SK-N-MC (cell line): ENCODE data around the gene GOLPH3L.
"Not testable (repeated sequence)": the region's sequence is repeated elsewhere in the genome, so short reads cannot be mapped to it uniquely, and the experiment has no call there.

Experiments
- DNase-seq: peaks from one replicate; pipeline ENCODE4 v3.0.0-alpha.2; 2011; ENCODE audit warnings: low read depth, low spot score
- H3K27ac ChIP-seq: fragments of 200-600 bp; sonication (generic); 2 replicates; pipeline ENCODE4 v1.5.1; 2016; ENCODE audit warnings: mixed run types
- H3K36me3 ChIP-seq: fragments of 200-600 bp; sonication (generic); 2 replicates; pipeline ENCODE4 v1.6.1; 2017; ENCODE audit warnings: antibody characterized with exemption, low read length, mixed read lengths; ENCODE audit not compliant: insufficient read depth
- H3K4me3 ChIP-seq: fragments of 200-600 bp; sonication (generic); 2 replicates; pipeline ENCODE4 v1.5.1; 2016
- H3K9ac ChIP-seq: fragments of 200-600 bp; sonication (generic); 2 replicates; pipeline ENCODE4 v1.8.0; 2017; ENCODE audit warnings: mixed run types, mixed read lengths; ENCODE audit not compliant: insufficient read length
- H3K9me3 ChIP-seq: fragments of 200-600 bp; sonication (generic); 2 replicates; pipeline ENCODE4 v1.6.1; 2017; ENCODE audit warnings: low read depth, mild to moderate bottlenecking, antibody characterized with exemption, low read length, moderate library complexity, mixed read lengths
- EZH2 ChIP-seq: fragments of 200-600 bp; sonication (generic); IDR thresholded peaks from one replicate; pipeline ENCODE4 v1.6.1; 2017; ENCODE audit warnings: antibody characterized with exemption
- FOXP2 ChIP-seq: optimal IDR thresholded peaks from 2 replicates; pipeline ENCODE3; 2011; ENCODE audit warnings: mild to moderate bottlenecking, moderate library complexity; ENCODE audit not compliant: insufficient read depth; ENCODE audit errors: extremely low read length, control extremely low read depth
- POLR2AphosphoS5 ChIP-seq: IDR thresholded peaks from 2 replicates; pipeline ENCODE4 v1.6.1; 2012; ENCODE audit warnings: mild to moderate bottlenecking, low read depth, low read length, borderline replicate concordance

GOLPH3L gene

GRCh38 chr1:150601540-150601939 lies 95.4 kb downstream of the GOLPH3L start:
- TF ChIP-seq FOXP2 (no peak), POLR2AphosphoS5 (no peak), EZH2 (no peak)
- no peak for DNase-seq
- no peak overlapping the region for H3K4me3 ChIP-seq
- H3K27ac ChIP-seq: no peak overlapping the region
- H3K9me3 ChIP-seq: no peaks in the 10 kb centered on the region
- H3K9ac ChIP-seq: no peak overlapping the region
- H3K36me3 ChIP-seq: no peaks in the 10 kb centered on the region

GRCh38 chr1:150598346-150598745 lies 98.6 kb downstream of the GOLPH3L start:
- not testable (repeated sequence) for H3K4me3 ChIP-seq, H3K9ac ChIP-seq, H3K36me3 ChIP-seq, H3K27ac ChIP-seq, DNase-seq, H3K9me3 ChIP-seq

GRCh38 chr1:150596976-150597375 lies 100.0 kb downstream of the GOLPH3L start:
- no peak for DNase-seq
- Histone ChIP-seq H3K4me3 (no peak overlapping the region), H3K36me3 (no peaks in the 10 kb centered on the region), H3K9me3 (no peaks in the 10 kb centered on the region), H3K9ac (no peak overlapping the region), H3K27ac (no peak overlapping the region)
- TF ChIP-seq FOXP2 (no peak), EZH2 (no peak), POLR2AphosphoS5 (no peak)
